ENCODE measurements around the gene ACP4.
"Not testable (repeated sequence)": the region's sequence is repeated elsewhere in the genome, so short reads cannot be mapped to it uniquely, and the experiment has no call there.

ACP4 gene

DNA sequence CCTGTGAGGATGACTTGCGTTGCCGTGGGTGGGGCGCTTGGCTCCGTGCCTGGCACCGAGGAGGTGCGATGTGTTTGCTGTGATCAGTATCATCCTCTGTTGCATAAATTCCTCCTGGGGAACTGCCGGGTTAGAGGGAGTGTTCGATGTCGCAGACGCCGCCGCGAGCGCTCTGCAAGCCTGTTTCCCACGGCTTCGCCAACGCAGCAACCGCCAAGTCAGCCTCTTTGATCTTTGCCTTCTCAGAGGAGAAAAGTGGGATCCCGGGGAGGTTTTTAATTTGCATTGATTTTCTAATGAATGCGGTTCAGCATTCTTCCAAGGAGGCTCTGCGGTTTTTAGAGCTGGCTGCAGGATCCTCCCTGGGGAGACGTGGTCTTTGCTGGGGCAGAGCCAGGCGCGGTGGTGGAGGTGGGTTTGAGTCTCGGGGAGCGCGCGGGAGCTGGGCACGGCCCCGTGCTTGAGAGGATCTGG lies 12.3 kb upstream of the ACP4 start:
- FAIRE-seq, result no peak

DNA sequence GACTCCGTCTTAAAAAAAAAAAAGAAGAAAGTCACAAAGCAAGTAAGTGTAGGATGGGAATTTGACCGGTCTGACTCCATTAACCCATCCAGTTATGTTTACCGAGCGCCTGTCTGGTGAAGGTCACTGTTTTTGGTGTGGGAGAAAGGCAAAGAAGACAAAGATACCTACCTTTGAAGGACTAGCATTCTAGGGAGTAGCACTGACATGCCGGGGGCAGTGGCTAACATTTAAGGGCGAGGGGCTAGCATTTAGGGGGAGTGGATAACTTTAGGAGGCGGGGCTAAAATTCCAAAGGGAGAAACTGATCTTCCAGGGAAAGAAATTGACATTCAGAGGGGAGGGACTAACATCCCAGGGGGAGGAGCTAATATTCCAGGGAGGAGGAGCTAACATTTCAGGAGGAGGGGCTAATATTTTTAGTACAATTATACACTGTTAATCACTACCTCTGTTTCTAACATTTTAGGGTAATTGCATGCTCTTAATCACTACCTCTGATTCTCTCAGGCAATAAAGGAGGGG lies 11.2 kb upstream of the ACP4 start:
- no peak for FAIRE-seq

GRCh38 chr19:50779504-50780457 lies 10.4 kb upstream of the ACP4 start:
- no peak for FAIRE-seq

DNA sequence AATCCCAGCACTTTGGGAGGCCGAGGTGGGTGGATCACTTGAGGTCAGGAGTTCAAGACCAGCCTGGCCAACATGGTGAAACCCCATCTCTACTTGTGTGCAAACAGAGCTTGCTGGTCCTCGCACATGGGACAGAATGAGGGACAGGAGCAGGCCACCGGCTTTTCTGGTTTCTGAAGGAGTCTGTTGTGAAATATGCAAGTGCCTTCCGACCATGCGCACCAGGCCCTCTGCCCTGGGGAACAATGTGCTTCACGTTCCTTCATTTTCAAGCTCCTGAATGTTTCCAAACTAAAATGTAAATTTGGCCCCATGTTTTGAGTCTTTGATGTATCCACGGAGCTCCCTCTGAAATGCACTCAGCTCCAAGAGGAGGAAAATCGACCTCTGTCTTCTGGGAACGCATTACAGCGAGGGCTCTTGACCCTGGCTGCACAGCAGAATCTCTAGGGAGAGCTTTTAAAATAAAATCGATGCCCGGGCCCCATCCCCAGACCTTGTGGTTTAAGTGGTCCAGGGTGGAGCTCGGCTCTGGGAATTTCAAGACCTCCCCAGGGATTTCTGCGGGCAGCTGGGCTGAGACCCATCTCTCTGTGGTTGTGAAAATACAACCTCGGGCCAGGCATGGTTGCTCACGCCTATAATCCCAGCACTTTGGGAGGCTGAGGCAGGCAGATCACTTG lies 9.3 kb upstream of the ACP4 start:
- no peak for FAIRE-seq

DNA sequence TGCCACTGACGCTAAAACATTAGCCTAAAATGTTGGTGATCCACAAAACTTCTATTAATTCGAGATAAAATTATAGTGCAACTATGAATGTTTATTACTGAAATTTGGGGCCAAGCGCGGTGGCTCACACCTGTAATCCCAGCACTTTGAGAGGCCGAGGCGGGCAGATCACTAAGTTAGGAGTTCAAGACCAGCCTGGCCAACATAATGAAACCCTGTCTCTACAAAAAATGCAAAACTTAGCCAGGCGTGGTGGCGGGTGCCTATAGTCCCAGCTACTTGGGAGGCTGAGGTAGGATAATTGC lies 6.4 kb upstream of the ACP4 start:
- not testable (repeated sequence) for FAIRE-seq

DNA sequence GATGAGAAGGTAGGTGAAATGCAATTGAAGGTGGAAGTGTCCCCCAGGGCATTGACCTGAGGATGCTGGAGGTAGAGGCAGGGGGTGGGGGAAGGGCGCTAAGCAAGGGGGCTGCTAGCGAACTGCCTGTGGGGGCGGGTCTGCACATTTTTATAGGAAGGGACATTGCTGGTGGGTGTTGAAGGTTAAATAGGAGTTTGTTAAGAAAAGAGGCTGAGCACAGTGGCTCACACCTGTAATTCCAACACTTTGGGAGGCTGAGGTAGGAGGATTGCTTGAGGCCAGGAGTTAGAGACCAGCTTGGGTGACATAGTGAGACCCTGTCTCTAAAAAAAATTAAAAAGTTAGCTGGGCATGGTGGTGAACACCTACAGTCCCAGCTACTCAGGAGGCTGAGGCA lies 5.5 kb upstream of the ACP4 start:
- FAIRE-seq, result no peak

DNA sequence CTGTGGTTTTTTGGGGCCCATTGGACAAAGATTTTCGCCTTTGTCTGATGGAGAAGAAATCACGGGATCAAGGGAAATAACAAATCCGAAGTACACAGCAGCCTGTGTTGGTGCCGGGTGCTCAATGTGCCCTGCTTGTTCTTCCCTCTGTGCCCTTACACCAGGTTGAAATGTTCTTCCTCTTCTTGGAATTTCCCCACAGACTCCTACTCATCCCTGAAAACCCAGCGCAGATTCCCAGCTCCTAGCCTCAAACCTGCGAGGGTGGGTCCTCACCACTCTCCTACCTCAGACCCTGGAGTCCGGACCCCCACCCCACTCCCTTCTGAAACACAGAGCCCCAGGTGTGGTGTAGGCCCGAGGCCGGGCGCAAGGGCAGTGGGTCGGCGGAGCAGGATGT lies 4.9 kb upstream of the ACP4 start:
- no peak for FAIRE-seq

- FAIRE-seq, result no peak
These were observed 780 bp downstream of the ACP4 start for GRCh38 chr19:50790922-50791467.

GRCh38 chr19:50791594-50792271 lies 1.5 kb downstream of the ACP4 start:
- no peak for FAIRE-seq

DNA sequence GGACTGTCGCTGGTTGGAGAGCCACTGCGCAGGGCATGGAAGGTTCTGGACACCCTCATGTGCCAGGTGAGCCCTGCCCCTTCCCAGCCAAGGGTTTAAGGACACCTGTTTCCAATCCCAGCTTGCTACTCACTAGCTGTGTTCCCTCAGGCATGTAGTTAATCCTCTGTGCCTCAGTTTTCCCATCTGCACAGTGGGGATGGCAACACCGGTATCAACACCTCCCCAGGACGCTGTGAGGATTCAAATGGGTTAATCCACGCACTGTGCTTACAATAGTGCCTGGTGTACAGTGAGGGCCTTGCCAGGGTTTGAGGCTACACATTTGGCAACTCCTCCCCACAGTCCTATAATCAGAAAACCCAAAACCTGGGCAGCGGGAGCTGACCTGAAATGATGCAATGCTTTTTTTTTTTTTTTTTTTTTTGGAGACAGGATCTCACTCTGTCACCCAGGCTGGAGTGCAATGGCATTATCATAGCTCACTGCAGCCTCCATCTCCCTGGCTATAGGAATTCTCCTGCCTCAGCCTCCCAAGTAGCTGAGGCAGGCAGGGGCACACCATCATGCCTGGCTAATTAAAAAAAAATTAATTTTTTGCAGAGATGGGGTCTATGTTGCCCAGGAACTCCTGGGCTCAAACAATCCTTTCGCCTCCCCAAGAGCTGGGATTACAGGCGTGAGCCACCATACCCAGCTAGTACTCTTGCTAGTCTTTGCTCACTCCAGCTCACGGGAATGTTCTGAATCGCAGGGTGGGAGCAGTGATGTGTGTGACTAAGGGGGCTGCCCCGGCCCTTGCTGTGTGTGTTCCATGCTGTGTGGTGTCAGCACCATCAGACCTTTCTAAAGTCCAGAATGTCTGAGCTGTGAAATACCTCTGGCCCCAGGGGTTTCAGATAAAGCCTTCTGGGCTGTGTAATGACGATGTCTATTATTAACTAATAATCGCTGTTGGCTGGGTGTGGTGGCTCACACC lies 2.3 kb downstream of the ACP4 start:
- FAIRE-seq, result no peak

GRCh38 chr19:50793558-50794065 lies 3.4 kb downstream of the ACP4 start:
- no peak for FAIRE-seq

- FAIRE-seq, result no peak
These were observed 4.1 kb downstream of the ACP4 start for GRCh38 chr19:50794074-50794875.

GRCh38 chr19:50794876-50795663 lies 4.9 kb downstream of the ACP4 start:
- FAIRE-seq, result no peak

DNA sequence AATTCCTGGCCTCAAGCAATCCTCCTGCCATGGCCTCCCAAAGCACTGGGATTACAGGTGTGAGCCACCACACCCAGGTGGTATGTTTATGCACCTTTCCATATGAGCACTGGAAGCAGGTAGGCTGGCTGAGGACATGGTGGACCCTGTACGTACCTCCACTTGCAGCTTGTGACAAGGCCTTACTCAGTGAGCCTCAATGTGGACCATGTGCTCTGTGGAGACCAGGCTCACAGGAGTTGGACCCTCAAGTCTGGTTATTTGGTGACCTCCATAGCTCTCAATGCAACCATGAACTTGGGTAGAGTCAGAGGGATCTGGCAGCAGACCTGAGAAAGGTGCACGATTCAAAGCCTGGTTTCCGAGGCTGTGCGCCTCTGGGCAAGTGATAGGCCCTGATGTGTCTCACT lies 5.5 kb downstream of the ACP4 start:
- no peak for FAIRE-seq

DNA sequence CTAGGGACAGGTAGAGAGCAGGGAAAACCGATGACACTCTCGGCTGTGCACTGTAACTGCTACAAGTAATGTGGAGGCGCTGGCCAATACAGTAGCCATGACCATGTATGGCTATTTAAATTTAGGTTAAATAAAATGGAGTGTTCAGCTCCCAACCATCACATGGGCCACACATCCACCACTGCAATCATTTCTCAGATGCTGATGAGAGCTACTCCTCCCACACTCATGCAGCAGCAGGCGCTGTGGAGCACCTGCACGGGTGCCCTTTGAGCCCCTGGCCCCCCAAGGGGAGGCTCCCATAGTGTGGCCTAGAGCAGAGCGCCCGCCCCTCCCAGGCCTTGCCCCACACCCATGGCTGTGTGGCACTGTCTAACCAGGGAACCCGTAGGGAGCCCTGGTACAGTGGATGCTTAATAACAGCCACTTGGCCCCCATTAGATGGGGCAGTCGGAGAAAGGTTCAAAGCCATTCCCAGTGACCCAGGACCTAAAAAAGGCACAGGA lies 6.0 kb downstream of the ACP4 start:
- no peak for FAIRE-seq

- FAIRE-seq, result no peak
These were observed 6.6 kb downstream of the ACP4 start for GRCh38 chr19:50796634-50797428.

DNA sequence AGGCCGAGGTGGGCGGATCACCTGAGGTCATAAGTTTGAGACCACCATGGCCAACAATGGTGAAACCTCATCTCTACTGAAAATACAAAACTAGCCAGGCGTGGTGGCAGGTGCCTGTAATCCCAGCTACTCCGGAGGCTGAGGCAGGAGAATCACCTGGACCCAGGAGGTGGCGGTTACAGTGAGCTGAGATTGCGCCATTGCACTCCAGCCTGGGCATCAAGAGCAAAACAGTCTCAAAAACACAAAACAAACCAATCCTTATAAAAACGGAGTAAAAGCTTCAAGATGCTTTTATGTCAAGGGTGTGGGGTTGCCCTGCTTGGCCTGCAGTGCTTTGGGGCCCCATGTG lies 7.2 kb downstream of the ACP4 start:
- no peak for FAIRE-seq

DNA sequence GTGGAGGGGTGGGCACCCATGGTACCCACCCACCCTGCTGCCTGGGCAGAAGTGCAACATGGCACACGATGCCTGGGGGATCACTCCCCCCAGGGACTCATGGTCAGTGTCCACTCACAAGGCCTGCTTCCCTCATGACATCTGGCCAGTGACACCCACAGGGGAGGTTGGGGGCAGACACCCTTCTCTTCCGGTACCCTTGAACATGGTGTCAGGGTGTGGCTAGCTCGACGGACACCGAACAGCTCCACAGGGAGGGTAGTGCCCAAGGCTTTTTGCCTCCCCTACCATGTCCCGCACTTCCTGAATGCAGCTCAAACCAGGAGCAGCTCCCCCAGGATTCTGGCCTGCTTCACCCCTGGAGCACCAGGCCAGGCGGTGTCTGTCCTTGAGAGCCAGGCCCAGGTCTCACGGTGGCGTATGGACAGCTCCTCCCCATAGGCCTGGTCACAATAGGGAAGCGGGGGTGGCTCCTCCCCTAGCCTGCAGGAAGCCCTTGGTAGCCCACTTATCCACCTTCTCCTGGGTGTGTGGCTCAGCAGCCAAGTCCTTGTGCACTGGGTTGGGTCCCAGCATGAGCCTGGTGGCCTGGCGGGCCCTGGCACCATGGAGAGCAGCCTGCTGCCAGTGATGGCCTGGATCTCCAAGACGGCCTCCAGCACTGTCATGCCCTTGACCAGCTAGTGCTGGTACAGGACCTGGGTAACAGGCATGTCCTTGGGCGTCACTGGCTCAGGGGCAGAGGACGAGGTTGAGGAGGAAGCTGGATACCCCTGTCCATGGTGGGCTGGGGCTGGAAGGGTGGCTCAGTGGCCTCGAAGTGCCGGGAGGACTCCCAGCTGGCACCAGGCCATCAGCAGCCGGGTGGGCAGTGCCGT lies 7.8 kb downstream of the ACP4 start:
- no peak for FAIRE-seq

Data from TTC549 (cell line).